SHP77 (cell line): ENCODE measurements around the gene WBP2.

Source experiments
- DNase-seq, 2 experiments: peaks; one replicate each; lab custom pipeline; 2025; lab: John Stamatoyannopoulos, UW

WBP2 gene

DNA sequence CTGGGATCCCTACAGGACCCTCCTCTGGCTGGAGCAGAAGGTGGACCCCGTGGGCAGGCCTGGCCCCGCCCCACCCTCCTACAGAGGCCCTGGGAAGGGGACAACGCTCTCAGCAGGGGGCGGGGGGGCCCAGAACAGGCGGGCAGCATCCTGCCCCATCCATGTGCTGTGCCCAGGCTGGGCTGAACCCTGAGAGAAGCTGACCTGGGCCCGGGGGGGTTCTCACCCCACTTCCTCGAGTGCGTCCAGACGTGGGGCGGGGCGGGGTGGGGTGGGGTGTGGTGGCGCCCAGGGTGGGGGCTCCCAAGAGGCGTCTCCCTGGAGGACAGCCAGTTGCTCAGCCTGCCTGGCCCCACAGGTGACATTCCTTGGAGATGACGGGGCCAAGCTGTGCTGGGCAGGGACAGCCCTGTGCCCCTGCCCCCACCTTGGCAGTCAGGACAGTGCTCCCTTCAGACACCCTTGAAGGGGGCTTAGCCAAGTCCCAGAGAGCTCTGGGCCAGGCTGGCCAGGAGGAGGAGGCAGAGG is 10.5 kb downstream of the WBP2 start:
- DNase-seq: no peak

DNA sequence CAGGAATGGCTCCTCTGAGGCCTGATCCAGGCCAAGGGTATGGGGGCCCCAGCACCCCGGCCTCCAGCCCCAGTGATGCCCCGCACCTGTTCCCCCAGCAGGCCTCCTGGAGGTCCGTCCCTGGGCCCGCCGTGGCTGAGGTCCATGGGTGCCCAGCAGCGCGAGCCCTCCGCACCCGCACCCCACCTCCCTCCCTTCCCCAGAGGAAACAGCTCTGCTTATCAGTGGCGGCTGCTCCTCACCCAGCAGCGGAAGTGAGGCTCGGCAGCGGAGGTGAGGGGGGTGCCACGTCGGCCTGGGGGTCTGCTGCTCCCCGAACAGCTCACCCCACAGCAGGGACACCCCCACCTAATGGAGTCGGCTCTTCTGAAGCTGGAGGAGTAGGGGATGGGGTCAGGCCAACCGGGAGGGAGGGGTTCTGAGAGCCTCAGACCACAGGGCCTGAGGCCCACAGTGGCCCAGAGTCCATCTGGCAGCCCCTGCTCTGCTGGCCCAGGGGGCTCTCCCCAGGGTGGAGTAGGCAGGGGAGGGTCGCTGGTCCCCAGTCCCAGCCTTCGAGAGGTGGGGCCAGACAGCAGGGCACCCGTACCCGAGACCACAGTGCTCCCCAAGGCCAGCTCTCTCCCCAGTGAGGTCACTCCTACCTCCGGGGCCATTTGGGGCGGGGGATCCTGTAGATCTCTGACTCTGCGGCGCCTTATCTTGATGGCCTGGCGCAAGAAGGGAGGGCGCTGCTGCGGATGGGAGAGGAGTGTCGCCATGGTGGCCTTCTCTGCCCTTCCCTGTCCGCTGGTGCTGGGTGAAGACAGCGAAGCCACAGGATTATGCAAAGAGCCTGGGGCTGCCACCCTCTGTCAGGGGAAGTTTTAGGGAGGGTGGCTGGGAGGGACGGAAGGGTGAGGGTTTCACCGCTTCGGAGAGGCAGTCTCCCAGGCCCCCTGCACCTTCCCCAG is 11.3 kb downstream of the WBP2 start, which contains the start of gene UNC13D:
Gene UNC13D, minus strand, starts transcription at position 828 of the 953 bp plus-strand sequence. Its CDS starts 67 bp downstream, at position 761.
- DNase-seq: no peak

DNA sequence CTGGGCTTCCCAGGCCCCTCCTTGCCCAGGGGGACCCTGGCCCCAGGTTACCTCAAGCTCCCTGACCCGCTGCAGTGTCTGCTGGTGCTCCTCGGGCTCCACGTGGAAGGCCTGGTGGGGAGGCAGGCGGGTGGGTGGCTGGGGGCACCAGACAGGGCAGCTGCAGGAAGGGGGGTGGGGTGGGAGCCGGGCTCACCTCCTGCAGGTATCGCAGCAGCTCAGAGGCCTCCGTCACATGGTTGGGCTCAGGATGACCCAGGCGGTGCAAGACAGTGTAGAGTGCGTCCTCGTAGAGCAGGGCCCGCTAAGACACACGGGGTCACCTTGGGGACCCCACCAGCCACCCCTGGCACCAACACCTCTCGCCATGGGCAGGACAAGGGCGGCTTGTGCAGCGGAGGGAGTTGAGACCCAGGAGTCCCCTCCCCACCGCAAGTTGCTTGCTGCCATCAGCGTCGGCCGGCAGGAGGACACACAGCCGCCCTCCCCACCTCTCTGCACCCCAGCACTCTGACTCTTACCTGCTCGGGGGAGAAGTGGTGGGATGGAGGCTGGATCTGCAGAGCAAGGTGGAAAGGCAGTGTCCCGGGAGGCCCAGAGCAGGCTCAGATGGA is 12.1 kb downstream of the WBP2 start:
- no peak for DNase-seq

DNA sequence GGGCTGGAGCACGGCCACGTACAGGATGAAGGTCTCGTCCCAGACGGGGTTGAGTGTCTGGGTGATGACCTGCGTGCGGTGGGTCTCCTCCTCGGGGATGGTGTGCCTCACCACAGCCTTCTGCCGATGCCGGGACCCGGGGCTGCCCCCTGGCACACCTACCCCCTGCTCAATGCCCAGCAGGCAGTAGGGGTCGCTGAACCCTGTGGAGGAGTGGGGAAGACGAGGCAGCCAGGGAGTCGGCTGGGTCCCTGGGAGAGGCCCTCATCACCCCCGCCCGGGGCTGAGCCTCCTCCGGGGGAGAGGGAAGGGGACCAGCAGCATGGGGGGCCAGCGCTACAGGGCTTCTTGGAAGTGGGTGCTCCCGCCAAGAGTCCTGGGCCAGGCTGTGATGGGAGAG is 12.7 kb downstream of the WBP2 start:
- DNase-seq: no peak

DNA sequence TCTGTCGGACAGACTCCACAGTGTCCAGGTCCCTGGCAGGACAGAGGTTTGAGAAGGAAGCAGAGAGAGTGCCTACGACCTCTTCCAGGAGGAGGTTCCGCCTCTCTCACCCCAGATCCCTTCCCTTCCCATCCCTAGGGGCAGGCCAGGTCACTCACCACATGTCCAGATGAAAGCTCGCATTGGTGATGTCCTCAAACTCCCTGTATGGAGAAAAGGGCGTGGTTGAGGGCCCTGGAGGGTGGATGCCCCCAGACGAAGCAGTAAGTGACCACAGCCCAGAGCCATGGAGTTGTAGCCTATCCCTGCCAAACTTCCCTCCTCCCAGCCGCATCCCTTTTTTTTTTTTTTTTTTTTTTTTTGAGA is 14.4 kb downstream of the WBP2 start:
- DNase-seq: no peak

DNA sequence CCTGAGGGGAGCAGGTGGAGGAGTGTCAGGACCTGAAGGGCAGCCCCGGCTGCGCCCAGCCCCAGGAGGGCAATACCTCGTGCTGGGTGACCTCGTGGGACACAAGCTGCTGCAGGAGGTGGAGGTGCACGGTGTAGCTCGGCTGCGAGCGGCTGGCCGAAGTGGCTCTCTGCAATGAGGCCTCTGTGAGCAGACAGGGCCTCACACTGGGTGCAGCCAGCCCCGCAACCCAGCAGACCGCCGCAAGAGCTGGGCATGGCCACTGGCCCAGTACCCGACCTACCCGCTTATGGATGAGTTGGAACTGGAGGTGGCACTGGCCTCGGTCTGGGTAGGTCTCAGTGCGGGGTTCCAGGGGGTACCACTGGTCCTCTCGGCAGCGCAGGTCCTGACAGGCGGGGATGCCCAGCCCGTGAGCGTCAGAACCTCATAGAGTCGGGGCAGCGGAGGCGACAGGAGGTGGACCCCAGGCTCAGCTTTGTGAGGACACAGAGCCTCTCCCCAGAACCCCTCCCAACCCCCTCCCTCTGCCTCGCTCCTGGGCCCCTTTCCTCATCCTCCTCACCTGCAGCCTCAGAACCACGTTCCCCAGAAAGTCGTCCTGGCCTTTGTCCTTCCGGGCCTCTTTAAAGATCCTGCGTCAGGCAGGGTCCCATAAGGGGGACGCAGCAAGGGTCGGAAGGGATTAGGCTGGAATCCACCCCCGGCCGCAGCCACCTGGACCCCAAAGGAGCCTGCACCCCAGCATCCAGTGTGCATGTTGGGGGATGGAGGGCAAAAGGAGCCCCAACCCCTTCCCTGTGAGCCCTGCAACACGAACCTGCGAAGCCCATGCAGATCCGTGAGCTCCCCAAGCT is 15.0 kb downstream of the WBP2 start:
- DNase-seq: no peak

DNA sequence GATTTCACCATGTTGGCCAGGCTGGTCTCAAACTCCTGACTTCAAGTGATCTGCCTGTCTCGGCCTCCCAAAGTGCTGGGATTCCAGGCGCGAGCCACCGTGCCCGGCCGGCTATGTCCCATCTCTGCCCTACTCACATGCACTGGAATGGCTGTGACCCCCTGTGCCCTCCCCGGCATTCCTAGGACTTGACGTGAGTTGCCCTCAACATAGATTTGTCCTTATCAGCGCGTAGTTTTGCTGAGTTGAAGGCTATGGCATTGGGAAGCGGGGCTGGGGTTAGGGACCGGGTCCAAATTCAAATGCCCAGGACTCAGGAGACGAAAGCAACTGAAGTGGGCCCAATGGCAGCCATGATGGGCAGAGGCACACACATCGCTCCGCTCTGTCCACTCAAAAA is 16.7 kb downstream of the WBP2 start:
- no peak for DNase-seq

DNA sequence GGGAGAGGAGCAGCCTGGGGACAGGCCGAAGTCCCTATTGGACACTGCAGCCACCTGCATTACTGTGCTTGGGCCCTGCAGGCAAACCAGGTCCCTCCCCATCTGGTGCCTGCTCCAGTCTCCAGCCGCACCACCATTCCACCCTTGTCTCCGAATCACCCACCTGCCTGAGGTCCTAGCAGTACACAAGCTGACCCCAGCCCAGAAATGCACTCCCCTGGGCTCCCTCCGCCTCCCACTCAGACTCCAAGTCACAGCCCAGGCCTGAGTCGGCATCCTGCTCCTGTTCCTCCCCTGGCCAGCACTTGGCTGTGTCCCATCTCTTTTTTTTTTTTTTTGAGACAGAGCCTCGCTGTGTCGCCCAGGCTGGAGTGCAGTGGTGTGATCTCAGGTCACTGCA is 17.2 kb downstream of the WBP2 start:
- no peak for DNase-seq

DNA sequence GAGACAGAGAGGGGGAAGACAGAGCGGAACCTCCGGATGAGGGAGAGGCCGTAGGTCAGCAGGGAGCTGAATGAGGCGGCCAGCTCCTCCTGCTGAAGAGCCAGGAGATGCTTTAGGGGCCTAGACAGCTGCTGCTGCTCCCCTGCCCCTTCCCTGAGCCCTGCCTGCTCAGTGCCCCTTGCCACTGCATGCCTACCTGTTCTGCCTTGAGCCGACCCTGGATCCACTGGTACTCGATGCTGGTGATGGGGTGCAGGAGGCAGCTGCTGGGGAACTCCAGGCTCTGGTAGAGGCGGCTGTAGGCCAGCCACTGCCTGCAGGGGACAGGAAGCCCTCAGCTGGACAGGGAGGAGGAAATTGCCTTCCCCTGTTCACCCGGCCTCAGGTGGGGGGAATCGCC is 18.5 kb downstream of the WBP2 start:
- no peak for DNase-seq

DNA sequence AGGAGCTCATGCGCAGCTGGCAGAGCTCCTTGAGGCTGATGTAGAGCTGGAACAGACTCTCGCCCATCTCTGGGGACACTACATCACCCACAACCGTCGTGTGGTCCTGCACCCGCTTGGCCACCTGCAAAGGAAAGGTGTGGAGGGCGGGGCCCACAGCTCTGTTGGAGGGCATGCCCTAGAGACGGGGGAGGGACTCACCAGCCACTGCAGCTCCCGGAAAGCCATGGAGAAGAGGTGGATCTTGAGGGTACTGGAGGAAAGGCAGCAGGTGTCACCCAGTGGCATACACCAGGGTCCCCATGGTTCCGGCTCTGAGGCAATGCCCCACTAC is 19.5 kb downstream of the WBP2 start:
- DNase-seq: no peak

DNA sequence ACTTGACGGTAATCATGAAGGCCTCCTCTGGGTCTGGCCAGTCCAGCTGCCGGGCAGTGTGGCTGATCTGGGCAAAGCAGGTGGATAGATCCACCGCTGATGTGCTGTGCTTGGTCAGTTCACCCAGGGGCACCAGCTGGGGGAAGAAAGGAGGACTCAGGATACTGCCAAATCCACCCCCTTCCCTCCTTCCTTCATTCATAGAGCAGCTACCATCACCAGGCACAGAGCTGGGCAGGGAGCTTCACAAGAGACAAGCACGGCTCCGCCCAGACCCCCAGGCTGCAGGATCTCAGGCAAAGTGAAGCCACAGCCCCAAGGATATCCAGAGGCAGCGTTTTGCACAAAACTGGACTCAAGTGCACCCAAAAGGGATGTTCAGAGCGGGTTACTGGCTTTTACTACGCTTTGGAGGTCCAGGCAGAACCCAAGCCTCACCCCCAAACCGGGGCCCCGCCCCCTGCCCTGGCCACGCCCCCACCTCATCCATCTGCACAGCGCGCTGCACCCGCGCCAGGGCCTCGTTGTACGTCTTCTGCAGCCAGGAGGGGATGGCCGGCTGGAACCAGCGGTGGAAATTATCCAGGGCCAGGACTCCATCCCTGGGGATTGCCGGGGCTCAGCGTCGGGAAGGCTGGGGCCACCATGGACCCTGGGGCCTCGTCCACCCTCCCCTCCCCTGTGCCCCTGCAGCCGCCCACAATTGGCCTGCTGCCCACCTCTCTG is 20.0 kb downstream of the WBP2 start:
- DNase-seq: peak; percentile 37 to 53

DNA sequence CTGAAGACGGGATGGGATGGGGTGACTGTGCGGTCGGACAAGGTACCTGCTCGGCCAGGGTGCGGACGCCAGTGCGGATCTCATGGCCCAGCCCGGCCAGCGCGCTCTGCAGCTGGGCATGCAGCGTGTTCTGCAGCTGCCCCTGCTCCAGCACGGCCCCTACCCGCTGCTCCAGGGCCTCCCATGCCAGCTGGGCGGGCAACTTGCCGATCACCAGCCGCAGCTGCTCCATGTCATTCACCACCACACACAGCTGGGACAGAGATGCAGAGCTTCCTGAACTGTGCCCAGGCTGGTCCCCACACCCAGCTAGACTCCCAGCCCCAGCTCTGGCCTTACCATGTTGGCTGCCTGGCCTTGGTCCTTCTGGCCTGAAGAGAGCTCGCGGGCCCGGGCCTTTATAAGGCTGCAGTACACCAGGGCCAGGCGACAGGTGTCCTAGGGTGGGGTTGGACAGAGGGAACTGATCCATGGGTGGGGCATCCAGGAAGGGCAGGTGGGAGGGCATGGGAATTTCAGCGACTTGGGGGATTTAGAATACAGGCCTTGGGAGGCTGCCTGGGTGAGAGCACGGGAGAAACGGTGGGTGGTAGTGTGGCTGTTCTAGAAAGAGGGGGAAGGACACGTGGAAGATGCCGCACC is 20.7 kb downstream of the WBP2 start:
- DNase-seq: no peak

DNA sequence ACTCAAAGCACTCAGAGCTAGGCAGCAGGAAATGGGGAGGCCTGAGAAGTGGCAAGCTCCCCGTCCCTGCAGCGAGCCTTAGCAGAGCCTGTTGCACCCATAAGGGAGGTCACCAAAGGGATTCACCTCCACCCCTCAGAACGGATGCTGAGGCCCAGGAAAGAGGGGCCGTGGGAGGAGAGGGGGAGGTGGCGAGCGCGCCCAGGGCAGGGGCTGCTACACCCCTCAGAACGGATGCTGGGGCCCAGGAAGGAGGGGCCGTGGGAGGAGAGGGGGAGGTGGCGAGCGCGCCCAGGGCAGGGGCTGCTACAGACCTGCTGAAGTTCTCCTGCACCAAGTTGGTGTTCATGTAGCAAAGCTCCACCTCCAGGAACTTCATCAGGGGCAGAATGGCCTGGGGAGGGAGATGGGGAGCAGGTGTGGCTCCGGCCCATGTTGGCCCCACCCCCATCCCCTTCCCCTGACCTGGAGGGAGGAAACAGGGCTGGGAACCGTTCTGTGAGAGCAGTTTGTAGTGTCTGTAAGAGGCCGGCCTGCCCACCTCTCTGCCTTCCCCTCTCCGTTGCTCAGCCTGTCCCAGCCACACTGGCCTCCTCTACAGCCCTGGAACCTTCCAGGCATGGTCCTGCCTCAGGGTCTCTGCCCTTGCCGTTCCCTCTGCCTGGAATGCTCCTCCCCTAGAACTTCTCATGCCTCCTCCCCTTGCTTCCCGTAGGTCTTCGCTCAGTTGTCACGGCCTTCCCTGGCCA is 22.3 kb downstream of the WBP2 start:
- DNase-seq: peak; percentile 15 to 50

DNA sequence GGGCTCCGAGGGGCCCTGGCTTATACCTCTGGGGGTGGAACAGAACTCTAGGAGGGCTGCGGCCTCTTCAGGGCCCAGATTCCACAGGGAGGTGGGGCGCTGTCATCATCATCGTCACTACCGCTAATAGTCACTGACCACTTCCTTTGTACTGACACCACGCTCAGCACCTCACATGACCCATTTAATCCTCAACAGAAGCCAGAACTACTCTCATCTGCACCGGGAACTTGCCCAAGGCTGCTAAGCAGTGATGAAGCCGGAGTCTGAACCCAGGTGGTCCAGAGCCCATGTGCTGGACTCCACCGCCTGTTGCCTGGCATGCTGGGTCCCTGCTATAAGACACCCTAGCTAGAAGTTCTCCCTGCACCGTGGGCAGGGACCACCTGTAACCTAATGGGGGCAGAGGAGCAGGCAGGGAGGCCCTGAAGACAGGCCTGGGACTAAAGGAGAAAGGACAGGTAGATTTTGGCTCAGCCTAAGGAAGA is 22.9 kb downstream of the WBP2 start:
- DNase-seq: no peak

DNA sequence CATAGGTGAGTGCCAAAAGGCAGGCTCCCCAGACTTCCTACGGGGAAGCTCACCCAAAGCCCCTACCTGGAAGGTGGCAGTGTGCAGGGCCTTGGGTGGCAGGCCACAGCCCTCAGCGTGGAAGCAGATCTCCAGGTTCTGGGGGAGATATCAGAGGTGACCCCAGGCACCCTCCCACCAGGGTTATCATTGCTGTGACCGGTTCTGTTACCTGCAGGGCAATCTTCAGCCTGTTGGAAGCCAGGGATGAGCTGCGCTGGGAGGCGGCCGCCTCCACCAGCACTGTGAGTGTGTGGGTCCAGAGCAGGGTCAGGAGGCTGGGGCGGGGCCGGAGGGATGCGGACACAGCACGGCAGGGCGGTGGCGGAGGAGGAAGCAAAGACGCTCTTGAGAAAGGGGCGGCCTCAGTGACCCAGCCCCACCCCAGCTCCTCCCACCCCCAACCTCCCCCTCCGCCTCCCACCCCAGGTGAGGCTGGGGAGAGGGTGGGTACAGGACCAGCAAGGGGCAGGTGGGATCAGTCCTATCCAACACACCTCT is 24.0 kb downstream of the WBP2 start:
- no peak for DNase-seq

DNA sequence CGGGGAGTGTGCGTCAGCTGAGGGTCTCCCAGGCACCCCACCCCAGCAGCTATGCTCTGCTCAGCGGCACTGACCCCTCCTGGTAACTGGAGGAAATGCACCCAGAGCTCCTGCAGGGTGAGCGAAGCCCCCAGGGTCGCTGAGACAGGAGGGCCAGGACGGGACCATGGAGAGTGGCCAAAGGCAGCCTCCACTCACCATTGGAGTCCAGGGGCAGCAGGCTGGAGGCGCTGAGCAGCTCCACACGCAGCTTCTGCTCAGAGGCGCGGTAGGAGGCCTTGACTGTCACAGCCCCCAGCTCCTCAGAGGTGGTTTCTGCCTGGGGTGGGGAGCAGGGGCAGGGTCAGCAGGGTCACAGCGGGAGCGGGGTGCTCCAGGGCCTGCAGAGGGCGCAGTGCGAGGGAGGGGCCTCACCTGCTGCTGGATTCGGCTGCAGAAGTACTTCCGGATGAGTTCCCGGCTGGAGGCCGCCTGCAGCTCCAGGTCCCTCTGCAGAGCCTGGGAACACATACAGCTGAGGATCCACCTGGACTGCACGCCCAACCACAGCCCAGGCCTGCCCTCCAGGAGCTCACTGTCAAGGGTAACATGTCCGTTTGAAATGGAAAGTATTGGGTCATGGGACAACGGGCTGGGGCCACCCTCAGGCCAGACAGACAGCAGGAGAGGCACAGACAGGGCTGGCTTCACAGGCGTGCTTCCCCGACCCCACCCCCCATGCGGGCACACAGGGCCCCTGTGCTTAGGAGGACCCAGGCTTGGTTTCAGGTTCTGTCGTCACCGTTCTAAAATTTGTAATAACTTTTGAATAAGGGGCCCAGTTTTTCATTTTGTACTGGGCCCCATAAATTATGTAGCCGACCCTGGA is 24.7 kb downstream of the WBP2 start:
- DNase-seq: peak in 1 of 2 experiments; percentile 51

DNA sequence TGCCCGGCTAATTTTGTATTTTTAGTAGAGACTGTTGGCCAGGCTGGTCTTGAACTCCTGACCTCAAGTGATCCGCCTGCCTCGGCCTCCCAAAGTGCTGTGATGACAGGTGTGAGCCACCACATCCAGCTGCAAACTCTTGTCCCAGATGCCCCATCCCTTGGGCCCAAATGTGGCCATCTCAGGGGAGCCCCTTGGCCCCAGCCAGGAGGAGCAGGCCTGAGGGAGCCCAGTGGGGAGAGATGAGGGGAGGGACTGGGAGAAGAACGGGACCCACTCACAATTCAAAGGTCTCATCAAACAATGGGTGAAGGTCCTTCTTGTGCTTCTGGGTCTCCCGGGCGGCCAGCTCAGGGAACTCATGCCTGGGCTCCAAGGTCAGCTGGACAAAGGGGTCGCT is 25.4 kb downstream of the WBP2 start:
- no peak for DNase-seq

DNA sequence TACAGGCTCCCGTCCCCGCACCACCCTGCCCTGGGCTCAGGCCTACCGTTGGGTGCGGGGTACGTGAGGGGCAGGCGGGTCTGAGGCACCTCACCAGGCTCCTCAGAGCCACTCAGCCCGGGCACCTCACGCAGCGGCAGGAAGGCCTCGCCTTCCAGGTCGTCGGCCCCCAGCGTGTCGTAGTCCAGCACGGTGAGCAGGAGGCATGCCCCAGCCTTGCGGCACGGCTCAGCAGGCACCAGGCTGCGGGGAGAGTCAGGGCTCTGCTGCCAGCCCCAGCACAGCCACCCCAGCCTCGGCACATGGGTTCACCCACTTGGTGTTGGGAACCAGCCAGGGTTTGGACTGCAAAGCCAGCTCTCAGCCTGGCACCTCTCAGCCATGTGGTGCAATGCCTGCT is 26.4 kb downstream of the WBP2 start:
- no peak for DNase-seq

DNA sequence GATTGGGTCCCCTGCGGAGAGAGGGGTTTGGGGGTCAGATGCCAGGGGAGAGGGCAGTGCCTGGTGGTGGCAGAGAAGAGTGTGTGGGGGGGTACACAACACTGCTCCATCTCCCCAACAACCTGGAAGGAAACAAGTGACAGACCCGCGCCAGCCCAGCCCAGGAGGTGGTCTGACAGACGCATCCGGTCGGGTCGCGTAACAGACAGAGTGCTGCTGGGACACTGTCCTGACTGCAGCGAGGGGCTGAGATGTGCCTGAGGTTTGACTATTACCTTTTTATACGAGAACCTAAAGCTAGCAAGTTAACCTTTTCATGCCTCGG is 27.1 kb downstream of the WBP2 start:
- DNase-seq: peak in 1 of 2 experiments; percentile 79
